GM19468 (cell line): ENCODE measurements around the gene PLEKHM3.
"Not testable (repeated sequence)": the region's sequence is repeated elsewhere in the genome, so short reads cannot be mapped to it uniquely, and the experiment has no call there.

Experiments used
- ATAC-seq: cut with Tn5 transposase; IDR thresholded peaks from one replicate; pipeline ENCODE4 v1.9.1; 2021; ENCODE audit warnings: mild to moderate bottlenecking, moderate library complexity, moderate number of reproducible peaks; ENCODE audit not compliant: unreplicated experiment; ENCODE audit errors: extremely low read depth

PLEKHM3 gene

DNA sequence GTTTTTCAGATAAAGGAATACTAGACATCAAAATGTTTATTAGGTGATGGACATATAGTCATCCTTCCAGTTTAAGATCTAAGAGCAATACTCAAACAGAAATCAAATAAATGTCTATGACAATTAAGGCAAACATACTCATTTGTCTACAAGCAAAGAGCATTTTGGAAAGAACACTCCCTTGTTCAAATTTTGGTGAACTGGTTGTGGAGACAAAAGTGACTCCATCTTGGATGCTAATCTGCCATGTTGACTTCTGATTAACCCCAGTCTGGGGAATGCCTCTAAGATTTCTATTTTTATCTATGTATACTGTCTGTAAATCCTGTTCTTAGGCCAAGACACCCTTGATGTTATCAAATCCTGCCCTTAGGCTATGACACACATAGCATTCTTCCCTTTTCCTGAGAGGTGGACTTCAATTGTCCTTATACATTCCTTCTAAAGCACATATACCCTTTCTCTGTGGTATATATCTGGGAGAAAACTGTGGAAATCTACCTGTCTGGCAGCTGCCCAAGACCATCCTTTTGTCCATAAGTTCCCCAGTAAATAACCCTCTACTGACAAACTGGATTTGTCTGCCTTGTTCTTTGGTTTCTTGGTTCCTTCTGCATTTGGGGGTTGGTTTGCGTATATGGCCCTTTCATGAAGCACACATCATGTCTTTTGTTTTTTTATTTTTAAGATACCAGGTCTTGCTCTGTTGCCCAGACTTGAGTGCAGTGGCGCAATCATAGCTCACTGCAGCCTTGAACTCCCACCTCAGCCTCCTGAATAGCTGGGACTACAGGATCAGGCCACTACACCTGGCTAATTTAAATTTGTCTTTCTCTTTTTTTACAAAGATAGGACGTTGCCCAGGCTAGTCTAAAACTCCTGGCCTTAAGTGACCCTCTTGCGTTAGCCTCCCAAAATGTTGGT, 12.5 kb upstream of the PLEKHM3 start:
- ATAC-seq = no peak

DNA sequence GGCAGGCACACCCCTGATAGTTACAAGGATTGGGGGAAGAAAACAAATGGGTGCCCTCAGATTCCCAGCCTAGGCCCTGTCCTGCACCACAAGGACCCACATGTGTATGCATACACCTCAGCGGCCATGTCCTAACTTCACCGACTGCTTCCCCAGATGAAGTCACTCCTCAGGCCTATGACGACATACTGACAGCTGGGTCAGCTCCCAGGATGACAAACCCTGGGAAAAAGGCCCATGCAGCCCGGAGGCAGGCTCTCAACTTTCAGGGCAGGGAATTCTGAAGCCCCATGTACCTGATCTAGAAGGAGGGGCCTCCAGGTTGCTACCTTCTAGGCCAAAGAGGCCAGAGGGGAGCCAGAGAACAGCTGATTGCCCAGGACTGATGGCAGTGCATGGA, 11.0 kb upstream of the PLEKHM3 start:
- ATAC-seq = no peak

GRCh38 chr2:208034503-208035140, 9.3 kb upstream of the PLEKHM3 start:
- ATAC-seq = no peak

GRCh38 chr2:208033701-208034502, 8.6 kb upstream of the PLEKHM3 start:
- ATAC-seq = peak; percentile 78

GRCh38 chr2:208031608-208032019, 6.3 kb upstream of the PLEKHM3 start:
- no peak for ATAC-seq

DNA sequence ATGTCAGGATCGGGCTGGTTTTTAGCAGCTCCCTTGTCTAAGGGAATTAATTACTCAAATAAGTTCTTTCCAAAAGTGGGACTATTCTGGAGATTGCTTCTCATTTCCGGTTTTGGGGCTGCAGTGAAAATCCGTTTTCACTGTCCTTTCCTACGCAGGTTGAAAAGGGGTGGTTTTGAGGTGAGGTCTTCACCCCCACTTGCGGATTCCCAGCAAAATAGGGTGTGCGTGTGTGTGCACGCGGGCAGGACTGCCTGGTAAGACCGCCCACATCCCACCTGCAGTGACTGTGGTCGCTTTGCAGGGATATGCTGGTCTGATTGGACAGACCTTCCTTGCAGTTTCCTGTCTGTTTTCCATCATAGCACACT, 472 bp upstream of the PLEKHM3 start:
- no peak for ATAC-seq

- no peak for ATAC-seq
These were observed 1.2 kb downstream of the PLEKHM3 start for GRCh38 chr2:208024091-208024490.

DNA sequence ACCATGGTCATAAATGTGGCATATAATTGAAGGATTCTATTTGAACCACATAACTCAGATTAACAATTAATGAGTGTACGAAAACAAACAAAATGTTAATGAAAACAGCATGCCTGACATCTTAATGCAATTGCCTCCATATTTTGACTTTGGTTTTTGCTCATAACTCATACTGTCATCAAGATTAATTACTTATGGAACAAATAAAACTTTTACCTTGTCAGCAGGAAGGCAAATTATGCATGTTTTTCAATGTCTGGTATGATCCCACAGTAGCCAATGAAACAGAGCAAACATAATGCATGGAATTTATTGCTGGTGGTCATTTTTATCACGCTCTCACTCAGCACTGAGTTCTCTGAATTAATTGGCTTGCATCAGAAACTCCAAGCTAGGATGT, 5.1 kb downstream of the PLEKHM3 start:
- ATAC-seq = no peak

DNA sequence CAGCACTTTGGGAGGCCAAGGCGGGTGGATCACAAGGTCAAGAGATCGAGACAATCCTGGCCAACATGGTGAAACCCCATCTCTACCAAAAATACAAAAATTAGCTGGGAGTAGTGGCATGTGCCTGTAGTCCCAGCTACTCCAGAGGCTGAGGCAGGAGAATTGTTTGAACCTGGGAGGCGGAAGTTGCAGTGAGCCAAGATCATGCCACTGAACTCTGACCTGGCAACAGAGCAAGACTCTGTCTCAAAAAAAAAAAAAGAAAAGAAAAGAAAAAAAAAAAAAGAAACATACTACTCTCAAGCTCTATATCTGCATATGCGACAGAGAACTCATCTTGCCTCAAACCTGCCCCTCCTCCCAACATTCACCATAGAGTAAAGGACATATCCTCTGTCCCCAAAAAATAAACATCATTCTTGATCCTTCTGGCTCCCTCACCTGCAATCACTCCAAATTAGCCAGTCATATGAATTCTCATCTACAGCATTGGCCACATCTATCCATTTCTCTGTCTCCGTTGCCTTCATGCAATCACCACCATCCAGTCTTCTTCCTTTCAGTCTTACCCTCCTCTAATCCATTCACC, 7.1 kb downstream of the PLEKHM3 start:
- ATAC-seq = not testable (repeated sequence)

GRCh38 chr2:208017721-208018120, 7.6 kb downstream of the PLEKHM3 start:
- ATAC-seq = no peak

GRCh38 chr2:208015475-208015874, 9.9 kb downstream of the PLEKHM3 start:
- no peak for ATAC-seq

GRCh38 chr2:208013285-208014178, 11.8 kb downstream of the PLEKHM3 start:
- ATAC-seq = no peak

DNA sequence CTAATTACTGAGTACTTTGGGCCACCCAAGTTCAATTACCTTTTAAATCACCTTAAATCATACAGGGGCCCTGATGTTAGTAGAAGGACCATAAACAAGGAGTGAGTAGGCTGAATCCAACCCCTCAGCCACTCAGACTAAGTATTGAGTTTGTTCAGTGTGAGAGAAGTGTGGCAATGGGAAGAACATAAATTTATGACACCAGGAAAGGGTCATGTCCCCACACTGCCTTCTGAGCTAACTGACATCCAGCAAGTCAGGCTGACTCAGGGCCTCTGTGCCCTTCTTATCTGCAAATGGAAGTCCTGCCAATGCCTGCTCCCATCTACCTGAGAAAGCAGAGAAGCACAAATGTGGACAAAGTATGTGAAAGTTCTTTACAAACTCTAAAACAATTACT, 12.9 kb downstream of the PLEKHM3 start:
- ATAC-seq = no peak

- ATAC-seq = no peak
These were observed 14.8 kb downstream of the PLEKHM3 start for GRCh38 chr2:208010506-208010905.

DNA sequence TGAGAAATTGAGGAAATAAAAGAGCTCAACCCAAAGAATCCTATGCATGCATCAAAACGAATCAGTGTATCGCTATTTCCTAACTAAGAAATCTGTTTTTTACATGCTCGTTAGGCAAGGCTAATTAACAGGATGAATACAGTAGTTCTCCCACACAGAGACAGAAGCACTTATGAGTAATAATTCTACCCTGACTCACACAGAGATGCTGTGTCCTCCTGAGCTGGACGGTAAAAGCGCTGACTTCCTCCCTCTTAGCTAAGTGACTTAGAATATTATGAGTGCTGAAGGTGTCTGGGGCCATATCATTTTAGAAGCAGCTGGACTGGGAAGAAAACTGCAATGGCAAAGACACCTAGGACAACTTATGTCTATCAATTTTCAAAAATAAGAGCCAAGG, 18.5 kb downstream of the PLEKHM3 start:
- no peak for ATAC-seq

GRCh38 chr2:208006337-208006736, 19.0 kb downstream of the PLEKHM3 start:
- no peak for ATAC-seq

DNA sequence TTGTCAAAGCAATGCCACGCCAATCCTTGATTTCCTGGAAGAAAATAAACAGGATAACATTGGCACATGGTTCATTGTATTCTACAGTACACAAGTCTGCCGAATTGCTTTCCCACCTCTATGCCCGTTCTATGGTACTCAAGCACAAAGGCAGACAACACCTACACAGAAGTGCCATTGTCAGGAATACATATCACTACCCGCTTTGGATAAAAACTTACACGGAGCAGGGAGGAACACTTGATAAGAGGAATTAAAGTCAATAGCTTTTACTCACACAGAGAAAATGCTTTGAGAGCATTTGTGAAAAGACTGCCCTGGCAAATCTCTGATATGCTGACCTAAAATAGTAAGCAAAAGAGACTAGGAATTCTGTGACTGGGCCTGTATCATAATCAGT, 23.4 kb downstream of the PLEKHM3 start:
- no peak for ATAC-seq

DNA sequence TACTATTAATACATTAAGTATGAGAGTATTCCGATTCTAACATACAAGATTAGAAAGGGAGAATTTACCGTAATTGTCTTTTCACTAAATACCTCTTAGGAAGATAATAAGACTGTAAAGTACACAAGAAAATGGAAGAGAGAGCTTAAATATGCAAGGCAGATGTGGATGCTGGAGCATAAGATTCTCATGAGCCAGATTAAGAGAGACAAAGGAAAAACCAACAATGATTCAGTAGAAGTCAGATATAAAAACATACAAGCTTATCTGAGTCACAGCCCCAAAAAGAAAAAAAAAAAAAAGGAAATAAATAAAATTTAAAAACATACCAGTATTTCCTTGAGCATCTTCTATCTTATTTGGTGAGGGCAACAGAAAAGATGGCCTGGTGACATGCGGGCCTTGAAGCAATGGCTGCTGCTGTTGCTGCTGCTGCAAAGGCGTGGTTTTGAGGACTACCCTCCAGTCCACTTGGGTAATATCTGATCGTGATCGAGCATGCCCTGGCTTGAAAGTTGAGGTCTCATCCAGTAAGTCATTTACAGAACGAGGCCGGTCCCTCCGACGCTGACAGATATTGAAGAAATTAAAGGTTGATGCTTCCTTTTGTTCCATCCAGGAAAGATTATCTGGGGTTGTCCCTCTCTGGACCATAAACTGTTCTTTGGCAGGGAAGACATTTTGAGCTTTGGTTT, 24.5 kb downstream of the PLEKHM3 start:
- no peak for ATAC-seq

GRCh38 chr2:207996848-207997247, 28.5 kb downstream of the PLEKHM3 start:
- no peak for ATAC-seq
